Stimulated activated naive CD8-positive, alpha-beta T cell treated with anti-CD3 and anti-CD28 coated beads, Interleukin-15, Interleukin-2, amounts not matched to agents 100 ng/mL and 50 ng/mL, for 24 hours (primary cell): ENCODE data around the gene TRAF1.

Experiments used
- H3K27ac Mint-ChIP-seq: one replicate; pipeline ENCODE4 v1.8.0; 2021; ENCODE audit warnings: mild to moderate bottlenecking, mixed read lengths
- H3K27me3 Mint-ChIP-seq: one replicate; pipeline ENCODE4 v1.8.0; 2021; ENCODE audit warnings: mixed read lengths
- H3K36me3 Mint-ChIP-seq: one replicate; pipeline ENCODE4 v1.8.0; 2021; ENCODE audit warnings: low read depth, mixed read lengths
- H3K4me1 Mint-ChIP-seq: one replicate; pipeline ENCODE4 v1.8.0; 2021; ENCODE audit warnings: low read depth, mixed read lengths
- H3K4me3 Mint-ChIP-seq: one replicate; pipeline ENCODE4 v1.8.0; 2021; ENCODE audit warnings: mild to moderate bottlenecking, mixed read lengths
- H3K9me3 Mint-ChIP-seq: one replicate; pipeline ENCODE4 v1.8.0; 2021; ENCODE audit warnings: mixed read lengths

Gene TRAF1

GRCh38 chr9:120882935-120883607, 43.5 kb downstream of the TRAF1 start:
- H3K4me3 Mint-ChIP-seq = no peak overlapping the region
- H3K4me1 Mint-ChIP-seq = peaks cover 72% of the 10 kb centered on the region
- H3K27me3 Mint-ChIP-seq = no peaks in the 10 kb centered on the region
- no peaks in the 10 kb centered on the region for H3K9me3 Mint-ChIP-seq
- H3K27ac Mint-ChIP-seq = peak overlapping the region; percentile 40
- no peaks in the 10 kb centered on the region for H3K36me3 Mint-ChIP-seq

DNA sequence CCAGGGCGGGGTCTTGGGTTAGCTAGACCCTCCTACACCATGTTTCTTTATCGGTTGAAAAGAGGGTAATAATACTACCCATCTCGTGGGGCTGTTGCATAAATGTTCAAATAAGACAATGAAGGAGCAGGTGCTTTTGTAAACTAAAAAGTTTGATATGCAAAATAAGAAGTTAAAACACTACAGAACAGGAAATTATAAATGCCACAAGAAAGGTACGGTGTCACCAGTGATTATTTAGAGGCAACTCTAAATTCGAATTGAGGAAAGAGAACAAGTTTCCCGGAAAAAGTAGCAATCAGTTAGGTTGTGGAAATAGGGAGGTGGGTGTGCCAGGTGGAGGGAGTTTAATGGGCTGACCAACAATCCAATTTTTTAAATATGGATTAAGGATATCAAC, 47.1 kb downstream of the TRAF1 start:
- Mint-ChIP-seq H3K27me3 (no peaks in the 10 kb centered on the region), H3K4me3 (peak overlapping the region; percentile 91), H3K9me3 (no peaks in the 10 kb centered on the region), H3K27ac (peak overlapping the region; percentile 95), H3K36me3 (peaks cover 23% of the 10 kb centered on the region), H3K4me1 (peaks cover 77% of the 10 kb centered on the region)

DNA sequence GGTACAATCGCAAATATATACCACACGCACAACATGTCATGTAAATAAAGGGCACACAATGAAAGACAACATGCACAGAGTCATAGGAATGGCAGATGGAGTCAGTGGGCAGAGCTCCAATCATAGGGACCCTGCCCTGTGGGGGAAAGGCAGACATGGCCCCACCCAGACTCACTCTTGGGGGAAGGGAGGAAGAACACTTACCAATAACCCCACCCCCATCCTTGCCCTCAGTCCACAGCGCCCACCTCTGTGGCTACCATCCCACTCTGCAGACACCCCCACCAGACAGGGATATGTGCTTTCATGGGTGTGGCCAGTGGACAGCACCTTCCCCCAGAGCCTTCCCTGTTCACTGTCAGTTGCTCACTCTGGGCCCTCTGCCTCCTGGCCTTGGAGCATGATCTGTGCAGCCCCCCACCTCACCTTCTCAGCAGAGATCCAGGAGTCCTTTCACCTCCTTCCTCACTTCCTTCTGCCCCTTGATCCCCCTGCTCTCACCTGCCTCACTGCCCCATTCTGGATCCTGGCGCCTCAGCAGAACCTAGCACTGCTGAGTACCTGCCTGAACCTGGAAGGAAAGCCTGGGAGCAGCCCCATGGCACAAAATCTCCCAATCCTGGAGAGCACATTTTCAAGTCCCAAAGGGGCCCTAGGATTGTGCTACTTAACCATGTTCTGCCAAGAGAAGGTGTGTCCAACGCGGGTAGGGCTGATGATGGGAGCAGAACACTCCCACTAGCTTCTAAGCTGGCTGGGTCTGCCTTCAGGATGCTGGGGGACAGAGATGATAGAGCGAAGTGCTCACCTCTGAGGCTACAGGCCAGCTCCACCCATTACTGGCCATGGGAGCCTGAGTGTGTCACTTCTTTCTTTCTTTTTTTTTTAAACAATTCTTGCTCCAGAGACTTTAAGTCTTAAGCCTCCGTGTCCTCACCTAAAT, 48.1 kb downstream of the TRAF1 start:
- H3K4me1 Mint-ChIP-seq = peaks cover 83% of the 10 kb centered on the region
- H3K36me3 Mint-ChIP-seq = peaks cover 33% of the 10 kb centered on the region
- no peaks in the 10 kb centered on the region for H3K9me3 Mint-ChIP-seq
- H3K4me3 Mint-ChIP-seq = peak overlapping the region; percentile 91
- H3K27me3 Mint-ChIP-seq = no peaks in the 10 kb centered on the region
- peak overlapping the region; percentile 95 for H3K27ac Mint-ChIP-seq

DNA sequence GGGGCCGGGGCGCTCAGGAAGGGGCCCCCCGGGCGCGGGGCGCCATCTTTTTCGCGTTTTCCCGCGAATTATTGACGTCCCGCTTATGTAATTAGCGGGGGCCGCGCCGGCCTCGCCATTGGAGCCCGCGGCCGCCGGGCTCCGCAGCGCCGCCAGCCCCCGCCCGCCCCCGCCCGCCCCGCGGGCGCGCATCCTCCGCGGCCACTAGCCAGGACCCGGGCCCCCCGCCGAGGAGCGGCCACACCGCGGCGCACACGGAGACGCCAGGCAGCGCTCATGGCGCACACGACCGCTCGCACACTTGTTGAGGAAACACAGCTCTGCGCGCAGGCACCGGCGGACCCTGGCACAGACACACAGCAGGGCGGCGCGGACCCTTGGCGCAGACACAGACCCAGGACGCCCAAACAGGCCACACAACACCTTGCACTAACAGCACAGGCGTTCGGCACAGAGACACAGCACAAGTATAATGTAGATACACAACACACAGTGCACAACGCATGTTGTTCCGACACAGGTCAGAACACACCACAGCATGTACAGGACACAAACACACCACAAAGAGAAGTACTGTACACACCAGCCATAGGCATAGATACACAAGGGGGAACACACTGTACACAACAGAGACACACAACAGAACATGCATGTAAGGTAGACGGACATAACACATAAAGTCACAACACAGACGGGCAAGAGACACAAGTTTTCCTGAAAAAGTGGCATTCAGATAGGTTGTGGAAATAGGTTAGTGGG, 49.1 kb downstream of the TRAF1 start:
- no peaks in the 10 kb centered on the region for H3K27me3 Mint-ChIP-seq
- peaks cover 83% of the 10 kb centered on the region for H3K4me1 Mint-ChIP-seq
- H3K4me3 Mint-ChIP-seq = peak overlapping the region; percentile 91

DNA sequence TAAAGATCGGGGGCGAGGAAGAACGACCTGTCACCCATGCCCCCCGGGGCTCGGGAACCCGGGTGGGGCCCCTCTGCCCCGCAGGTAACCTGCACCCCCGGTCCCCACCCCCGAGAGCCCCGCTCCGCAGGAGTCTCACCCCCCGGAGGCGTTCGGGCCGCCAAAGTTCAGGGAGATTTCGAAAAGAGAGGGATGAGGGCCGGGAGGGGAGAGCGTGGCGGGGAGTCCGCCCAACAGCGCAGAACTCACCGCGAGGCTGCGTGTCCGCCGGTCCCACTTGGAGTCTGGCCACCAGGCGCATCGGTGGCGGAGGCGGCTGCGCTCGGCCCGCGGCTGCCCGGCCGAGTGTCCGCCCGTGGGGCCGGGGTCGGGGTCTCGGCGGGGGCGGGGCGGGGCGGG, 49.8 kb downstream of the TRAF1 start, which contains the start of gene PHF19:
PHF19 (minus strand) TSS at position 347 of the 399 bp plus-strand sequence. CDS start 2,447 bp downstream, outside the sequence.
- H3K4me1 Mint-ChIP-seq = peaks cover 84% of the 10 kb centered on the region
- peak within 1 kb of the TSS; percentile 91 for H3K4me3 Mint-ChIP-seq
- peak within 1 kb of the TSS; percentile 95 for H3K27ac Mint-ChIP-seq
- H3K9me3 Mint-ChIP-seq = no peaks in the 10 kb centered on the region
- no peaks in the 10 kb centered on the region for H3K27me3 Mint-ChIP-seq
- peaks cover 49% of the 10 kb centered on the region for H3K36me3 Mint-ChIP-seq

More for the DNA sequence above, 49.1 kb downstream of the TRAF1 start:
- peaks cover 43% of the 10 kb centered on the region for H3K36me3 Mint-ChIP-seq
- peak overlapping the region; percentile 95 for H3K27ac Mint-ChIP-seq
- no peaks in the 10 kb centered on the region for H3K9me3 Mint-ChIP-seq

DNA sequence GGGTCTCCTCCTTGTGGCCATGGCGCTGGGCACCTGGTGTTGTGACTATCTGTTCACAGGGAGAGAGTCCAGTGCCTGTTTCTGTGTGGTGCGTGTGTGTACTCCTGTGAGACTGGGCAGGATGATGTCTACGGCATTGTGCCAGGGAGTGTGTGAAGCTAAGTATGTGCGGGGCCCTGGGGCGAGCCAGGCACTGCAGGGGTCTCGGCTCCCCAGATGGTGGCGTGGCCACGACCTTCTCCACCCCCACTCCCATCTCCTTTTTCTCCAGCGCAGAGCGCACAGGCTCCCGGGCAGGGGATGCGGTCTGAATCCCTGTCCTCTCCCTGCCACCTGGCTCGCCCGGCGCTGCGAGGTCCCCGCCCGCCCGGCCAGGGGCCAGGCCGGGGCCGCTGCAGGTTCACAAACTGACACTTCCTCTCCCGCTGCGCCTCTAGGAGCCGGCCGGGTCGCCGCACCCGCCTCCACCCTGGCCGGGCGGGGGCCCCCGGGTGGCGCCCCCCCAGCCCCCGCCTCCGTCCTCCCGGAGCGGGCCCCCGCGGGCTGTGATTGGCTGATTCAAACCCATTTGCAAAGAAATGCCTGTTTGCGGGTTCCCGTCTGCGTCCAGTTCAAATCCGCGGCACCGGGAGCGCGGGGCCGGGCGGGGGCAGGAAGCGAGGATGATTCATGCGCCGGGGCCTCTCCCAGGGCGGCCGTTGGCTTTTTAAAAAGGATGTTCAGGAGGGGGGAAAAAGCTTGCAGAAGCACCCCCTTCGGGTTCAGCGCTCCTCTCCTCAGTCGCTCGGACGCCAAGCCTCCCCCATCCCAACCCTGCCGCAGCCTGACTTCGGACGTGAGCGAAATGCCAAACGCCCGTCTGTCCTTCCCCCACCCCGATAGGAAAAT, 50.4 kb downstream of the TRAF1 start:
- H3K4me3 Mint-ChIP-seq = peak overlapping the region; percentile 91
- peaks cover 82% of the 10 kb centered on the region for H3K4me1 Mint-ChIP-seq
- no peaks in the 10 kb centered on the region for H3K27me3 Mint-ChIP-seq
- peaks cover 55% of the 10 kb centered on the region for H3K36me3 Mint-ChIP-seq
- no peaks in the 10 kb centered on the region for H3K9me3 Mint-ChIP-seq
- H3K27ac Mint-ChIP-seq = peak overlapping the region; percentile 91

DNA sequence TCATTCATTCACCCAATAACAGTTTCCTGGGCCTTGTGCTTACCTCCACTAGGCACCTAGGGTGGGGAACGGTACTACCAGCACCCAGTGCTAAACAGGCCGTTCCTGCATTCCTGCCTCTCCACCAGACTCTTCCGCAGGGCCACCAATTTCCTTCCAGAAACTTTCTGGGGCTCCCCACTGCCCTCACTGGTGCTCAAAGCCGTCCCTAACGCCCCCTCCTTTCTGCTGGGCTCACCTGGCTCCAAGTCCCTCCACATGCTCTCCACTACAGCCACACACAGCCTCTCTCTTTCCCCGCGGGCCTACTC, 51.0 kb downstream of the TRAF1 start:
- H3K4me3 Mint-ChIP-seq = peak overlapping the region; percentile 91
- H3K27me3 Mint-ChIP-seq = no peaks in the 10 kb centered on the region
- H3K27ac Mint-ChIP-seq = peak overlapping the region; percentile 91
- peaks cover 61% of the 10 kb centered on the region for H3K36me3 Mint-ChIP-seq
- peaks cover 81% of the 10 kb centered on the region for H3K4me1 Mint-ChIP-seq
- H3K9me3 Mint-ChIP-seq = no peaks in the 10 kb centered on the region

DNA sequence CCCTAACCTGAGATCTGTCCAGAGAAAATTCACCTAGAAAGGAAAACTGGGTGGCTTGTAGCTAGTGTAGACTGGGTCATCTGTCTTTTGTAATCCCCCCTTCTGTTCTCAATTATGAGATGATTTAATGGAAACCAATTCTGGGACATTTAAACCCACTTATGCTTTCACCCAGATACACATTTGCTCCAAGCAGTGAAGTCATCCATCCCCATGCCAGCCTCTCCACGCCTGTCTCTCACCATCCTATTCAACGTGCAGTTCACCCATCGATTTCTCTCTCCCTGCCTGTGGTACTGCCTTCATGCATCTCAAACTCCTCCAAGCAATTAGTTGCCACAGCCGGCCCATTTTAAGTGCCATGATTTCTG, 51.4 kb downstream of the TRAF1 start:
- peak overlapping the region; percentile 91 for H3K4me3 Mint-ChIP-seq
- no peaks in the 10 kb centered on the region for H3K9me3 Mint-ChIP-seq
- H3K36me3 Mint-ChIP-seq = peaks cover 65% of the 10 kb centered on the region
- H3K27me3 Mint-ChIP-seq = no peaks in the 10 kb centered on the region
- H3K27ac Mint-ChIP-seq = peak overlapping the region; percentile 91
- peaks cover 79% of the 10 kb centered on the region for H3K4me1 Mint-ChIP-seq

DNA sequence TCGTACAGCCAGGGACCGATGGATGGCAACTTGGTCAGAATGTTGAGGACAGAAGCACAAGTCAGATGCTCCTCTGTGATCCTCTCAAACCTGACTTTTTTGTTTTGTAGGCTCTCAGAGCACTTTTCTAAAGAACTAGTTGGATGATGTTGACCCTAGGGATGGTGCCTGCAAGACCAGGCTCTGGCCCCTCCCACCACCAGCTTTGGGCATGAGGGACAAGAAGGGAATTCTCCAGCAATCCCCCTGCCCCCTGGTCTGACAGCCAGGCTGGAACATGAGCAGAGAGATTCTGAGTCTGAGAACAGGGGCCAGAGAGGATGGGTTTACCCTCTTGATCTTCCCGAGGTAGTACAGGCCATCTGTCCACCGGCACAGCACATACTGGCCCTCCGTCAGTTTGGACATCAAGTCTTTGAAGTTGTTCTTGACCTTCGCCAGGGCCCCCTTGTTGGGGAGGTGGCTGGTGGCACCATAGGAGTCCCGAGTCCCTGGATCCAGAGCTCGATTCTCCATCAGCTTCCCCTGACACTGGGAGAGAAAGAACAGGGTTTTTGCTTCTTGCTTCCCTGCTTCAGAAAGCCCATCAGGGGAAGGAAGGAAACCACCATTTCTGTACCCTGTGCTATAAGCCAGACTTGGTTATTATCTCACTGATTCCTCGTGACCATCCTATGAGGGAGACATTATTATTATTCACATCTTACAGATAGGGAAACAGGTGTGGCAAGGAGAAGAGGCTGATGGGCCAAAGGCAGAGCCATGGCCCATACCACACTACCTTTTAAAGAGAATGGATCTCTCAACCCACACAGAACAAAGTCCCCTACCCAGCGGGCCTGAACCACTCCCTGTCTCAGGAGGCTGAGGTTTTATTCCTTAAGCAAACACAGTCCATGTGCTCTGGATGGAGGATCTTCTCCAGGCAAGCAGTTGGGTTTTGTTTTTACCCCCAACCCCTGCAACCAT, 52.1 kb downstream of the TRAF1 start:
- Mint-ChIP-seq H3K36me3 (peaks cover 70% of the 10 kb centered on the region), H3K9me3 (no peaks in the 10 kb centered on the region), H3K27ac (peak overlapping the region; percentile 91), H3K4me3 (peak overlapping the region; percentile 91), H3K27me3 (no peaks in the 10 kb centered on the region), H3K4me1 (peaks cover 79% of the 10 kb centered on the region)

- peaks cover 75% of the 10 kb centered on the region for H3K36me3 Mint-ChIP-seq
- no peaks in the 10 kb centered on the region for H3K27me3 Mint-ChIP-seq
- H3K9me3 Mint-ChIP-seq = no peaks in the 10 kb centered on the region
- H3K4me1 Mint-ChIP-seq = peaks cover 76% of the 10 kb centered on the region
- H3K4me3 Mint-ChIP-seq = peak overlapping the region; percentile 16
- H3K27ac Mint-ChIP-seq = peak overlapping the region; percentile 91
These were observed 53.1 kb downstream of the TRAF1 start for GRCh38 chr9:120873512-120873911.

DNA sequence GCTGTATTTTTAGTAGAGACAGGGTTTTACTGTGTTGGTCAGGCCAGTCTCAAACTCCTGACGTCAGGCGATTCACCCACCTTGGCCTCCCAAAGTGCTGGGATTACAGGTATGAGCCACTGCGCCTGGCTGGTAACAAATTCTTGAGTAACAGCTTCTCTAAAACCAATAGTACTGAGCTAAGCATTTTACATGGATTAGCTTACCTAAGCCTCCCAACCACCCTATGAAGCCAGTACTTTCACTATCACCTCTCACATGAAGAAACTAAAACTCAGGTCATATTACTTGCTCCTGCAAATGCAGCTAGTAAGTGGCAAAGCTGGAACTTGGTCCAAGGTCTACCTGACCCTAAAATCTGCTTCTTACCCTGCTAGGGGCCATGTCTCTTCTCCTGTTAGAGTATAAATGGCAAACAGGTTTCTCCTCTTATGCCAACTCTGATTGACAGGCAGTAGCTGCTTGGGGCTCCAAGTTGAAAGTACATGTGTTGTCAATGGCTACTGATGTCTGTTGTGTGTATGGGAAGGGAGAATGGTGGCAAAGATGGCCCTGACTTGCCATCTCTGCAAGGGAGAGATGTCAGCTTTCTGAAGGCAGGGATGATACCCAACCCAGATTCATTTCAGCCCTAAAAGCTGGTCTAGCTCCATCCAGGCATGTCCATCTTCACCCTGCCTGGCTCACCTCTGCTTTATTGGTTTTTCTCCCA, 53.6 kb downstream of the TRAF1 start:
- peaks cover 79% of the 10 kb centered on the region for H3K36me3 Mint-ChIP-seq

DNA sequence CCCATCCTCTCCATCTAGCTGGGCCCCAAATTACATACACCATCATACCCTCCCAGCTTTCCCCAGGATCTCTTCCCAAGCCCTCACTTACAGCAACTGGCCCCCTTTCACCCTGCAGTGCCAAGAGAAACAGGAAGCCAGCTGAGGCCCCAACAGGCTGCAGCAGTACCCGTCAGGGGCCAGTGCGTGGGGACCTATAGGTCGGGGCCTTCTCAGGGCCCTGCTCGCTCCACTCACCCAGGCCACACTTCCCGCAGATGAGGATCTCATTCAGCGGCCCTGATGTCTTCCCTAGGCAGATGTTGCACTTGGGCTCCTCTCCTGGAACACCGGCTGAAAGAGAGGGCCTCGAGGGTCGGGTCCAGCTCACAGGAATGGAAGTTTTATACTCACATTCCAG, 56.4 kb downstream of the TRAF1 start:
- Mint-ChIP-seq H3K4me3 (peak overlapping the region; percentile 20), H3K9me3 (no peaks in the 10 kb centered on the region), H3K27me3 (no peaks in the 10 kb centered on the region), H3K4me1 (peaks cover 63% of the 10 kb centered on the region), H3K36me3 (peaks cover 87% of the 10 kb centered on the region), H3K27ac (peak overlapping the region; percentile 95)

More for the DNA sequence above, 53.6 kb downstream of the TRAF1 start:
- Mint-ChIP-seq H3K27me3 (no peaks in the 10 kb centered on the region), H3K27ac (peak overlapping the region; percentile 91), H3K4me1 (peaks cover 76% of the 10 kb centered on the region), H3K9me3 (no peaks in the 10 kb centered on the region), H3K4me3 (no peak overlapping the region)

- Mint-ChIP-seq H3K4me3 (peak overlapping the region; percentile 88), H3K9me3 (no peaks in the 10 kb centered on the region), H3K36me3 (peaks cover 82% of the 10 kb centered on the region), H3K27me3 (no peaks in the 10 kb centered on the region), H3K4me1 (peaks cover 59% of the 10 kb centered on the region), H3K27ac (peak overlapping the region; percentile 95)
These were observed 56.9 kb downstream of the TRAF1 start for GRCh38 chr9:120869726-120870125.
